ENCODE results near the gene UNC79. TPM values are rescaled to one million over a fixed set of nuclear protein-coding genes. Genes with fewer than 3 reads are reported as not detected.

Gene UNC79
- total RNA-seq, 2 donors from 2014 or later = 0.78 to 3.3 TPM

DNA sequence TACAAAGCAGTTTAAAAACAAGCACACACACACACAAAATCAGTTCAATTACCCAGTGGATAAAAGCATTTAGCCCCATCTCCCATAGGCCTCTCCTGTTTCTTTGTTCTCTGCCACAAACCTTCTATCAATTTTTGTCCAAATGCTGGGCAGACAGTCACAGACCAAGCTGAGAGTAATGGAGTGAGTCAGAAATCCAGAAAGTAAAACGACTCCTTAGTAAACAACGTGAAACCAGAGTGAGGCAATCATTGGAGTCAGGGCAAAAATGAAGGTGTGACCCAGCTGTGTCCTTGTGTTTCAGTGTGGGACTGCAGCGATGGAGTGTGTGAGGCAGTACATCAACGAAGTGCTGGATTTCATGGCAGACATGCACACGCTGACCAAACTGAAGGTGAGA, 255.5 kb downstream of the UNC79 start:
- H3K36me3 ChIP-seq (replicated peaks in 1 of 2; ENCODE audit: insufficient read depth in 1 of 2, low read depth in 2 of 2) = no peaks in the 10 kb centered on the region
- H3K27me3 ChIP-seq = no peaks in the 10 kb centered on the region
- H3K27ac ChIP-seq = no peak overlapping the region
- H3K4me1 ChIP-seq = no peaks in the 10 kb centered on the region
- H3K9me3 ChIP-seq = no peaks in the 10 kb centered on the region
- WGBS, 2 donors = 74 to 78% methylated on average over 5 of the region's 5 CpGs
- no peak for DNase-seq
- TF ChIP-seq POLR2A (IDR thresholded peaks at IDR 0.05) = no peak
- TF ChIP-seq, protein P1, sequence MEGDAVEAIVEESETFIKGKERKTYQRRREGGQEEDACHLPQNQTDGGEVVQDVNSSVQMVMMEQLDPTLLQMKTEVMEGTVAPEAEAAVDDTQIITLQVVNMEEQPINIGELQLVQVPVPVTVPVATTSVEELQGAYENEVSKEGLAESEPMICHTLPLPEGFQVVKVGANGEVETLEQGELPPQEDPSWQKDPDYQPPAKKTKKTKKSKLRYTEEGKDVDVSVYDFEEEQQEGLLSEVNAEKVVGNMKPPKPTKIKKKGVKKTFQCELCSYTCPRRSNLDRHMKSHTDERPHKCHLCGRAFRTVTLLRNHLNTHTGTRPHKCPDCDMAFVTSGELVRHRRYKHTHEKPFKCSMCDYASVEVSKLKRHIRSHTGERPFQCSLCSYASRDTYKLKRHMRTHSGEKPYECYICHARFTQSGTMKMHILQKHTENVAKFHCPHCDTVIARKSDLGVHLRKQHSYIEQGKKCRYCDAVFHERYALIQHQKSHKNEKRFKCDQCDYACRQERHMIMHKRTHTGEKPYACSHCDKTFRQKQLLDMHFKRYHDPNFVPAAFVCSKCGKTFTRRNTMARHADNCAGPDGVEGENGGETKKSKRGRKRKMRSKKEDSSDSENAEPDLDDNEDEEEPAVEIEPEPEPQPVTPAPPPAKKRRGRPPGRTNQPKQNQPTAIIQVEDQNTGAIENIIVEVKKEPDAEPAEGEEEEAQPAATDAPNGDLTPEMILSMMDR (IDR thresholded peaks at IDR 0.05) = no peak
- intact Hi-C loops (cut with DNase I) = no loop called here
- no peak for ATAC-seq
- H3K4me3 ChIP-seq = no peak overlapping the region

DNA sequence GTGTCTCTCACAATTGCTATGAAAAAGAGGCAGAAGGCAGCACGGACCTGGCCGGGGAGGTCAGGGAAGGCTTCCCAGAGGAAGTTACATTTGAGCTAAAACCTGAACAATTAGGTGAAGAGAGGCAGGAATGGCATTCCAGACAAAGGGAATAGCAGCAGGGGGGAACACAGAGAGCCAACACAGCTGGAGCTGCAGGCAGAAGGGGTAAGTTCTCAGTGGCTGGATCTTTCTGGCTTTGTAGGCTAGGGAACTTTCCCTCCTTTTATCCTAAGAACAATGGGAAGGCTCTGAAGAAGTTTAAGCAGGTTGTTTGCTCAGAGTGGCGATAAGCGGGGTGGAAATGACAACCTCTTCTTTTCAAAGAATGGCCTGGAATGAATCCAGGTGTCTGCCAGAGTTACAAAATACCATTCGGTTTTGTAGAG, 257.5 kb downstream of the UNC79 start:
- Histone ChIP-seq H3K9me3 (no peaks in the 10 kb centered on the region), H3K36me3 (replicated peaks in 1 of 2; ENCODE audit: insufficient read depth in 1 of 2, low read depth in 2 of 2) (no peaks in the 10 kb centered on the region), H3K27me3 (no peaks in the 10 kb centered on the region), H3K4me3 (no peak overlapping the region), H3K27ac (no peak overlapping the region), H3K4me1 (no peaks in the 10 kb centered on the region)
- intact Hi-C loops (cut with DNase I) = no loop called here
- 47 to 60% methylated on average over 5 of the region's 5 CpGs for WGBS, 2 donors
- ATAC-seq = no peak
- TF ChIP-seq, protein P1 (IDR thresholded peaks at IDR 0.05) = no peak
- TF ChIP-seq POLR2A (IDR thresholded peaks at IDR 0.05) = no peak
- no peak for DNase-seq

- Histone ChIP-seq H3K27me3 (no peaks in the 10 kb centered on the region), H3K27ac (no peak overlapping the region), H3K36me3 (replicated peaks in 1 of 2; ENCODE audit: insufficient read depth in 1 of 2, low read depth in 2 of 2) (no peaks in the 10 kb centered on the region), H3K4me3 (no peak overlapping the region), H3K9me3 (no peaks in the 10 kb centered on the region), H3K4me1 (no peaks in the 10 kb centered on the region)
- intact Hi-C loops (cut with DNase I) = no loop called here
- no peak for DNase-seq
- TF ChIP-seq, protein P1 (IDR thresholded peaks at IDR 0.05) = no peak
- TF ChIP-seq POLR2A (IDR thresholded peaks at IDR 0.05) = no peak
- no peak for ATAC-seq
- 63 to 69% methylated on average over 4 of the region's 4 CpGs for WGBS, 2 donors
Measured at GRCh38 chr14:93688820-93689219, 258.1 kb downstream of the UNC79 start.

GRCh38 chr14:93690146-93690545, 259.4 kb downstream of the UNC79 start:
- H3K27ac ChIP-seq = no peak overlapping the region
- H3K27me3 ChIP-seq = no peaks in the 10 kb centered on the region
- intact Hi-C loops (cut with DNase I) = no loop called here
- WGBS, 2 donors = 75 to 82% methylated on average over 6 of the region's 6 CpGs
- H3K4me3 ChIP-seq = no peak overlapping the region
- TF ChIP-seq POLR2A (IDR thresholded peaks at IDR 0.05) = no peak
- TF ChIP-seq, protein P1 (IDR thresholded peaks at IDR 0.05) = no peak
- DNase-seq (no peak), ATAC-seq (no peak)
- no peaks in the 10 kb centered on the region for H3K36me3 ChIP-seq (replicated peaks in 1 of 2; ENCODE audit: insufficient read depth in 1 of 2, low read depth in 2 of 2)
- no peaks in the 10 kb centered on the region for H3K9me3 ChIP-seq
- no peaks in the 10 kb centered on the region for H3K4me1 ChIP-seq

- H3K27me3 ChIP-seq = no peaks in the 10 kb centered on the region
- WGBS, 2 donors = 88 to 90% methylated on average over 16 of the region's 16 CpGs
- intact Hi-C loops (cut with DNase I) = no loop called here
Measured at GRCh38 chr14:93691042-93691780, 260.5 kb downstream of the UNC79 start.

More at GRCh38 chr14:93691042-93691780, 260.5 kb downstream of the UNC79 start:
- DNase-seq (no peak), ATAC-seq (no peak)
- no peaks in the 10 kb centered on the region for H3K36me3 ChIP-seq (replicated peaks in 1 of 2; ENCODE audit: insufficient read depth in 1 of 2, low read depth in 2 of 2)
- no peaks in the 10 kb centered on the region for H3K4me1 ChIP-seq
- H3K27ac ChIP-seq = no peak overlapping the region
- TF ChIP-seq POLR2A (IDR thresholded peaks at IDR 0.05) = no peak
- TF ChIP-seq, protein P1 (IDR thresholded peaks at IDR 0.05) = no peak
- H3K9me3 ChIP-seq = no peaks in the 10 kb centered on the region
- no peak overlapping the region for H3K4me3 ChIP-seq
